ENCODE results near the gene GPC6.

GRCh38 chr13:93708308-93709075 lies 481.9 kb downstream of the GPC6 start:
- TF ChIP-seq EZH2 (IDR thresholded peaks at IDR 0.05; ENCODE audit: low read length) (no peak), CTCF (optimal IDR thresholded peaks at IDR 0.05 in 1 of 3, IDR thresholded peaks at IDR 0.05 in 1 of 3, conservative IDR thresholded peaks at IDR 0.05 in 1 of 3; ENCODE audit: extremely low read depth in 1 of 3, insufficient read depth in 2 of 3, low read length in 3 of 3) (no peak)

All from keratinocyte (primary cell).